Uterus (tissue), 4 donors: ENCODE measurements around the gene STAT2. TPM values are rescaled to one million over a fixed set of nuclear protein-coding genes. Genes with fewer than 3 reads are reported as not detected.
"Not testable (repeated sequence)": the region's sequence is repeated elsewhere in the genome, so short reads cannot be mapped to it uniquely, and the experiment has no call there.

Experiments
- DNase-seq, 2 donors: peaks; one replicate each; pipeline ENCODE4 v3.0.0-alpha.2; 2019 to 2020
- H3K27ac ChIP-seq, 2 donors: fragments of 200-600 bp; sonication (generic); 1 replicate in 1 of 2; 2 replicates in 1 of 2; pipeline ENCODE4 v1.5.1; 2016 to 2018
- H3K27me3 ChIP-seq, 2 donors: fragments of 200-600 bp; sonication (generic); one replicate each; pipeline ENCODE4 v1.5.1; 2018 to 2019; ENCODE audit warnings: control low read depth in 1 of 2
- H3K36me3 ChIP-seq, 2 donors: fragments of 200-600 bp; sonication (generic); one replicate each; pipeline ENCODE4 v1.5.1; 2019; ENCODE audit warnings: control low read depth in 1 of 2
- H3K4me1 ChIP-seq, 2 donors: fragments of 200-600 bp; sonication (generic); one replicate each; pipeline ENCODE4 v1.5.1; 2018 to 2019; ENCODE audit warnings: control low read depth in 1 of 2
- H3K4me3 ChIP-seq, 2 donors: fragments of 200-600 bp; sonication (generic); 1 replicate in 1 of 2; 2 replicates in 1 of 2; pipeline ENCODE4 v1.5.1; 2018 to 2019; ENCODE audit warnings: mild to moderate bottlenecking in 1 of 2
- H3K9me3 ChIP-seq, 2 donors: fragments of 200-600 bp; sonication (generic); one replicate each; pipeline ENCODE4 v1.5.1; 2019; ENCODE audit warnings: control low read depth in 1 of 2
- POLR2A ChIP-seq, 2 donors: fragments of 450-650 bp; IDR thresholded peaks; one replicate each; pipeline ENCODE4 v1.6.1; 2016; ENCODE audit warnings: antibody characterized with exemption in 2 of 2, mild to moderate bottlenecking in 1 of 2, moderate library complexity in 1 of 2
- intact Hi-C: fragments of 100-400 bp; cut with DNase I; formaldehyde crosslinking; loops from one replicate; pipeline ENCODE4 v1.15.1; 2023; ENCODE audit warnings: low total_unique reads
- total RNA-seq, 4 donors: library from RNA; depleted of rRNA in 3 of 4; stranded (reverse); fragments of >200 nt in 3 of 4; gene quantifications; one replicate each; pipeline versions ENCODE4 v1.1.0 to v1.2.4, GENCODE V29; 2014 to 2023
- TF ChIP-seq, protein P1 (sequence below), 4 experiments: fragments of 200-600 bp in 2 of 4; fragments of 450-650 bp in 2 of 4; sonication (generic) in 2 of 4; IDR thresholded peaks; one replicate each; pipeline ENCODE4 v1.5.1; 2016 to 2019; ENCODE audit warnings: antibody characterized with exemption in 4 of 4, mild to moderate bottlenecking in 2 of 4, moderate library complexity in 1 of 4
- donor health status: DM: yes; HTN: yes; CAD: no.

The STAT2 gene
- total RNA-seq, 4 donors from 2014 or later = 63.2 to 173 (median 122) TPM

DNA sequence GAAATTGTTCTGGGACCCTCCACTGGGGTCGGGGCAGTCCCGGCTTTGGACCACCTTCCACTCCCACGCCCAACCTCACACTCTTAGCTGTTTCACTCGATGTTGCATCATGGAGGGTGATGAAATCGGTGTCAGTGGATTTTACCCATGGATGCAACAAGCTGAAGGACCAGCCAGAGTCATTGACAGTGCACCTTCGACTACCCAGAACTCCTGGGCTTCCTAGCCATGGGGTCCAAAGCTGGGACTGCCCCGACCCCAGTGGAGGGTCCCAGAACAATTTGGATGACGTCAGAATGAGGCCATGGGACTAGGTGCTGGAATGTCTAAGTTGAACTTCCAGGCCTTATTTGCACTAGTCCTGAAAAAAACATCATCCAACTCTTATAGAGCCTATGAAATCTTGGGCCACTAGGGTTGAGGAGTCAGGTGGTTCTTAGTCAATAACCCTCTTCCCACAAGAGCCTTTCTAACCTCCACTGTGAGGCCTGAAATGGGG lies 22.1 kb downstream of the STAT2 start:
- Histone ChIP-seq H3K4me3 (no peak overlapping the region), H3K36me3 (no peaks in the 10 kb centered on the region), H3K9me3 (no peaks in the 10 kb centered on the region), H3K27ac (no peak overlapping the region), H3K27me3 (no peaks in the 10 kb centered on the region), H3K4me1 (no peaks in the 10 kb centered on the region)
- TF ChIP-seq, protein P1, sequence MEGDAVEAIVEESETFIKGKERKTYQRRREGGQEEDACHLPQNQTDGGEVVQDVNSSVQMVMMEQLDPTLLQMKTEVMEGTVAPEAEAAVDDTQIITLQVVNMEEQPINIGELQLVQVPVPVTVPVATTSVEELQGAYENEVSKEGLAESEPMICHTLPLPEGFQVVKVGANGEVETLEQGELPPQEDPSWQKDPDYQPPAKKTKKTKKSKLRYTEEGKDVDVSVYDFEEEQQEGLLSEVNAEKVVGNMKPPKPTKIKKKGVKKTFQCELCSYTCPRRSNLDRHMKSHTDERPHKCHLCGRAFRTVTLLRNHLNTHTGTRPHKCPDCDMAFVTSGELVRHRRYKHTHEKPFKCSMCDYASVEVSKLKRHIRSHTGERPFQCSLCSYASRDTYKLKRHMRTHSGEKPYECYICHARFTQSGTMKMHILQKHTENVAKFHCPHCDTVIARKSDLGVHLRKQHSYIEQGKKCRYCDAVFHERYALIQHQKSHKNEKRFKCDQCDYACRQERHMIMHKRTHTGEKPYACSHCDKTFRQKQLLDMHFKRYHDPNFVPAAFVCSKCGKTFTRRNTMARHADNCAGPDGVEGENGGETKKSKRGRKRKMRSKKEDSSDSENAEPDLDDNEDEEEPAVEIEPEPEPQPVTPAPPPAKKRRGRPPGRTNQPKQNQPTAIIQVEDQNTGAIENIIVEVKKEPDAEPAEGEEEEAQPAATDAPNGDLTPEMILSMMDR (IDR thresholded peaks at IDR 0.05) = no peak
- no peak for TF ChIP-seq POLR2A (IDR thresholded peaks at IDR 0.05)
- no peak for DNase-seq
- intact Hi-C loops = no loop called here

GRCh38 chr12:56336361-56337167 lies 23.3 kb downstream of the STAT2 start:
- DNase-seq = no peak
- Histone ChIP-seq H3K27me3 (no peaks in the 10 kb centered on the region), H3K27ac (no peak overlapping the region), H3K4me1 (no peaks in the 10 kb centered on the region), H3K36me3 (no peaks in the 10 kb centered on the region), H3K4me3 (no peak overlapping the region), H3K9me3 (no peaks in the 10 kb centered on the region)
- TF ChIP-seq POLR2A (IDR thresholded peaks at IDR 0.05) = no peak
- TF ChIP-seq, protein P1 (IDR thresholded peaks at IDR 0.05) = no peak
- intact Hi-C loops = no loop called here

GRCh38 chr12:56335527-56335926 lies 24.4 kb downstream of the STAT2 start:
- intact Hi-C loops, H3K27me3 ChIP-seq, DNase-seq: not testable (repeated sequence)

DNA sequence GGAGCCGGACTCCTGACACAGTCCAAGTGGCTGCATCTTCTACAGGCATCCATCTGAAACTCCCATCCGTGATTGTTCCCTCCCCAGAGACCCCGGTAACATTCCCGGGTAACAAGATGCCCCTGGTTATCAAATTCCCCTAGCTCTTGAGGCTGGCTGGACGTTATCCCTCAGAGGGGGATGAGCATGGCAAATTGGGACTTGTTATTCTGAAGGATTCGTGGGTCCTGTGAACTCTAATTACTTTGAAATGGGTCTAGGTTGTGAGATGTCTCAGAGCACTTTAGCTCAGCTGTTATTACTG lies 25.5 kb downstream of the STAT2 start:
- intact Hi-C loops = no loop called here
- Histone ChIP-seq H3K9me3 (no peaks in the 10 kb centered on the region), H3K36me3 (no peaks in the 10 kb centered on the region), H3K27me3 (no peaks in the 10 kb centered on the region), H3K4me1 (no peaks in the 10 kb centered on the region), H3K27ac (peak overlapping the region; percentile 98), H3K4me3 (peak overlapping the region; percentile 68 to 86)
- DNase-seq = no peak
- TF ChIP-seq POLR2A (IDR thresholded peaks at IDR 0.05) = no peak
- TF ChIP-seq, protein P1 (IDR thresholded peaks at IDR 0.05) = no peak

More at GRCh38 chr12:56335527-56335926, 24.4 kb downstream of the STAT2 start:
- not testable (repeated sequence) for H3K4me3 ChIP-seq, H3K36me3 ChIP-seq, H3K27ac ChIP-seq, H3K4me1 ChIP-seq, H3K9me3 ChIP-seq

DNA sequence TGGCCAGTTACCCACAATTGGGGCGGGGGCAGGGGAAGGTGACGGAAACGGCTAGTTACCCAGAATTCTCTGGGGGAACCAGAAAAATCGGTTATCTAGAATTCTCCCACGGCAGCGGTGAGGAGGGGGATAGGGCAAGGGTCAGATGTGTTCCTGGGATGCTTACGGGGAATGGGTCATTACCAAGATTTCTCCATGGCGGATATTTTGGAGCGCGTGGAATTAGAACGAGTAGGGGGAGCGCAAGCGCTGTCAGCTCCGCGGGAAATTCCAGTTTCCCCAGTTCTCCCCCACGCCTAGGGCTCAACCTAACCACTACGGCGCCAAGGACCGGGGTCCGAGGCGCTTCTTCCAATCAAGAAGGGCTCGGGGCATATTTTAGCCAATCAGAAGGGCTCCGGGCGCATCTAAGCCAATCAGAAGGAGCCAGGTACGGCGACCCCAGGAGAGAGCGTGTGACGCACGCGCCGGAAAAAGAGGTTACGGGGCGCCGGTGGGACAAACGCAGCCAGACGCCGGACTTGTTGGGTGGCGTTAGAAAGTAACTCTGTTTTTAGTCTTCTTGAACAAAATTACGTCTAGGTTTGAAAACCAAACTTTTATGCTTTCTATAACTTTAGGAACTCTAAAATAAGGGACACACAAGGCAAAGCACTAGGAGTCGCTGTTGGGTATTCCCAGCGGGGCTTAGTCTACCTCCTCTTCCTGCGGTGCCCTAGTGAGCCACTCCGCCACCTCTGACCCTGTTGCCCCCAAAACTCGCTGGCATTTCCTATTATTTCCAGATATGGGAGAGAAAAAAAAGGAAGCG lies 26.0 kb downstream of the STAT2 start, which contains the start of gene PAN2:
Gene PAN2 (minus strand): TSS at position 322 of the 811 bp plus-strand sequence. CDS start 906 bp downstream, outside the sequence.
- peak; percentile 94 to 96 for DNase-seq
- H3K27me3 ChIP-seq = no peaks in the 10 kb centered on the region
- intact Hi-C loops = no loop called here
- H3K27ac ChIP-seq = peak within 1 kb of the TSS; percentile 98
- TF ChIP-seq POLR2A (IDR thresholded peaks at IDR 0.05) = peak; percentile 69 to 80
- TF ChIP-seq, protein P1 (IDR thresholded peaks at IDR 0.05) = peak; percentile 42 to 67 (median 53)
- H3K4me3 ChIP-seq = peak within 1 kb of the TSS; percentile 68 to 86
- H3K9me3 ChIP-seq = no peaks in the 10 kb centered on the region
- H3K4me1 ChIP-seq = no peaks in the 10 kb centered on the region
- no peaks in the 10 kb centered on the region for H3K36me3 ChIP-seq
